ENCODE results near the gene CRYBB3. TPM values are rescaled to one million over a fixed set of nuclear protein-coding genes. Genes with fewer than 3 reads are reported as not detected.

The CRYBB3 gene
- total RNA-seq, 4 donors from 2014 or later, result not detected

DNA sequence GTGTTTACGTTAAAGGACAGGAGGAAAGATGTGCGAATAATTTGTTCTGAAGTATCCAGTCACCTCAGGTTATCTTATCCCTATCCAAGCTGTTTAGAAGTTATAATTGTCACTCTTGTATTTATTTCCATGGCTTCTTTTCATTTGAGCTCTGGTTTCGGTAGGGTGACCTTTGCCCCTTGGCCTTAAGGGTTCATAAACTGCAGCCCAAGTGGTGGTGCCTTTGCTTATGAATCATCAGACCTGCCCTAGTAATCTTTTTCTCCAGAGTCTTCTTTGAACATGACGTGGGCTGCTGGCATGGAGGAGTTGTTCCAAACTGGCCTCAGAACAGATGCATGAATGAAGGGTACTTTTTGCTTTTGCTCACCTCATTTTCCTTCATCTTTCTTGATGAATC is 6.5 kb upstream of the CRYBB3 start:
- Histone ChIP-seq H3K4me3 (no peak overlapping the region), H3K4me1 (no peaks in the 10 kb centered on the region), H3K27me3 (no peaks in the 10 kb centered on the region), H3K27ac (no peak overlapping the region), H3K9me3 (no peaks in the 10 kb centered on the region), H3K36me3 (peaks cover 7 to 100% (median 7%) of the 10 kb centered on the region in 3 donors)
- no peak for DNase-seq
- 43 to 78% methylated on average over 4 of the region's 4 CpGs for WGBS, 2 donors
- intact Hi-C loops (cut with DNase I), result no loop called here
- TF ChIP-seq, protein P1, sequence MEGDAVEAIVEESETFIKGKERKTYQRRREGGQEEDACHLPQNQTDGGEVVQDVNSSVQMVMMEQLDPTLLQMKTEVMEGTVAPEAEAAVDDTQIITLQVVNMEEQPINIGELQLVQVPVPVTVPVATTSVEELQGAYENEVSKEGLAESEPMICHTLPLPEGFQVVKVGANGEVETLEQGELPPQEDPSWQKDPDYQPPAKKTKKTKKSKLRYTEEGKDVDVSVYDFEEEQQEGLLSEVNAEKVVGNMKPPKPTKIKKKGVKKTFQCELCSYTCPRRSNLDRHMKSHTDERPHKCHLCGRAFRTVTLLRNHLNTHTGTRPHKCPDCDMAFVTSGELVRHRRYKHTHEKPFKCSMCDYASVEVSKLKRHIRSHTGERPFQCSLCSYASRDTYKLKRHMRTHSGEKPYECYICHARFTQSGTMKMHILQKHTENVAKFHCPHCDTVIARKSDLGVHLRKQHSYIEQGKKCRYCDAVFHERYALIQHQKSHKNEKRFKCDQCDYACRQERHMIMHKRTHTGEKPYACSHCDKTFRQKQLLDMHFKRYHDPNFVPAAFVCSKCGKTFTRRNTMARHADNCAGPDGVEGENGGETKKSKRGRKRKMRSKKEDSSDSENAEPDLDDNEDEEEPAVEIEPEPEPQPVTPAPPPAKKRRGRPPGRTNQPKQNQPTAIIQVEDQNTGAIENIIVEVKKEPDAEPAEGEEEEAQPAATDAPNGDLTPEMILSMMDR (IDR thresholded peaks at IDR 0.05), result no peak
- TF ChIP-seq POLR2A (IDR thresholded peaks at IDR 0.05), result no peak

DNA sequence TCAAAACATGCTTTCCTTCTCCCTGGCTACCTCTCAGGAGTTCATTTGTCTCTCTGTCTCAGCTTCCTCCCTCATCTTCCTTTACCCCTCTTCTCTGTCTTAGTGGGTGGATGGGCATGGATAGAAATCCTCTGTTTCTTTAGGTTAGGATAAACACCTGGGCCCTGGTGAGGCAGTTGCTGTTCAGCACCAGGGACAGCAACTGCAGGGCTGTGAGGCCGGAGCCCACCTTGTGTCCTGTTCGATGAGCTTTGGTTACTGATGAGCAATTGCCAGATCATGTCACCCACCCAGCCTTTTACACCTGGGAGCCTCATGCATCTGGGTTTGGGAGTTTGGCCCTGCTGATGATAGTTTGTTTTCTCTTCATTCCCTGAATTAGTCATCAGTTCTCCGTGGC is 6.1 kb upstream of the CRYBB3 start:
- no peak for DNase-seq
- intact Hi-C loops (cut with DNase I), result no loop called here
- peaks cover 7 to 100% (median 7%) of the 10 kb centered on the region in 3 donors for H3K36me3 ChIP-seq
- TF ChIP-seq, protein P1 (IDR thresholded peaks at IDR 0.05), result no peak
- TF ChIP-seq POLR2A (IDR thresholded peaks at IDR 0.05), result no peak
- H3K27me3 ChIP-seq, result no peaks in the 10 kb centered on the region
- no peak overlapping the region for H3K4me3 ChIP-seq
- H3K4me1 ChIP-seq, result no peaks in the 10 kb centered on the region
- WGBS, 2 donors, result 20 to 59% methylated on average over 3 of the region's 3 CpGs
- H3K9me3 ChIP-seq, result no peaks in the 10 kb centered on the region
- no peak overlapping the region for H3K27ac ChIP-seq

DNA sequence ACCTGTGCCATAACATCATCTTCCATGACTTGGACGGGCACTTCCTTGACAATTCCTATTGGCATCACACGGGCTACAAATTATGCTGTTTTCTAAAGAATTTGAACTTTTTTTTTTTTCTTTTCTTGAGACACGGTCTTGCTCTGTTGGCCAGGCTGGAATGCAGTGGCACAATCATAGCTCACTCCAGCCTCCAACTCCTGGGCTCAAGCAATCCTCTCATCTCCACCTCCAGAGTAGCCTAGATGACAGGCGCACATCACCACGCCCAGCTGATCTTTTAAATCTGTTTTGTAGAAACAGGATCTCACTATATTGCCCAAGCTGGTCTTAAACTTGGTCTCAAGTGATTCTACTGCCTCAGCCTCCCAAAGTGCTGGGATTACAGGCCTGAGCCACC is 3.3 kb upstream of the CRYBB3 start:
- DNase-seq, result no peak
- no peaks in the 10 kb centered on the region for H3K9me3 ChIP-seq
- 86 to 88% methylated on average over 5 of the region's 5 CpGs for WGBS, 2 donors
- peaks cover 7 to 98% (median 7%) of the 10 kb centered on the region in 3 donors for H3K36me3 ChIP-seq
- no peak overlapping the region for H3K4me3 ChIP-seq
- intact Hi-C loops (cut with DNase I), result no loop called here
- no peak overlapping the region for H3K27ac ChIP-seq
- H3K27me3 ChIP-seq, result no peaks in the 10 kb centered on the region
- H3K4me1 ChIP-seq, result no peaks in the 10 kb centered on the region
- TF ChIP-seq POLR2A (IDR thresholded peaks at IDR 0.05), result no peak
- TF ChIP-seq, protein P1 (IDR thresholded peaks at IDR 0.05), result no peak

DNA sequence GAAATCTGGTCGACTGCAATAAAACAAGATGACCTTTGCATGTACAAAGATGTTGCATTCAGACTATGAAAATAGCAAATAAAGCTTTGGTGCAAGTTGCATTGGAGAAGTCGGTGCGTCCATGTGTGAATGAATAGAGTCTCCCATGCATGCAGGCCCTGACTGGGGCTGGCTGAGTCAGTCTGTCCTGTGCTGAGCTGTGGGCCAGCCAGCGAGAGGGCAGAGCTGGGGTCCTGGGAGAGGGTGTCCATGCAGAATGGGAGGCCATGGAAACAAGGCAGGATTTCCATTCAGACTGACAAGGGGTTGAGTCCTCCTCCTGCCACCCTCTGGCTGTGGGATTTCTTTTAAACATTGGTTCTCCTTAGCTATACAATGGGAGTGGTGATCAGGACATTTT is 2.3 kb upstream of the CRYBB3 start:
- WGBS, 2 donors, result 69 to 90% methylated on average over 4 of the region's 4 CpGs
- DNase-seq, result no peak
- Histone ChIP-seq H3K27ac (no peak overlapping the region), H3K36me3 (peaks cover 2 to 96% (median 7%) of the 10 kb centered on the region in 3 donors), H3K4me1 (no peaks in the 10 kb centered on the region), H3K9me3 (no peaks in the 10 kb centered on the region), H3K4me3 (no peak overlapping the region), H3K27me3 (no peaks in the 10 kb centered on the region)
- TF ChIP-seq, protein P1 (IDR thresholded peaks at IDR 0.05), result no peak
- no peak for TF ChIP-seq POLR2A (IDR thresholded peaks at IDR 0.05)
- intact Hi-C loops (cut with DNase I), result no loop called here

DNA sequence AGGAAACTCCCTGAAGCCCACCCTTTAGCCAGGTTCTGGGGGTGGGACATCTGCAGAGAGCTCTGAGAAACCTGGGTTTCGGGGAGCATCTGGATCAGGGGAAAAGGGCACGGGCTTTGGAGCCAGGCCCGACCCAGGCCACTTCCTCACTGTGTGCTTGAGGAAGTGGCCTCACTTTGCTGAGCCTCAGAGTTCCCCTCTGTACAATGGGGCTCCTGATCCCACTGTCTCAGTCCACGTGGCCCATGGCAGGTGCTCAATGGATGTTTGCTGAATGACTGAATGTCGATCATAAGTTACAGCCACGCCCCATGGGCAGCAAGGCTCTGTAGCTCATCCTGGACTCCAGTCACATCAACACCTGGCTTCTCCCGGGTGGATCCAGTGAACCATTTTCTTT is 1.3 kb downstream of the CRYBB3 start:
- WGBS, 2 donors, result 60 to 80% methylated on average over 2 to 6 of the region's 7 CpGs

More for the DNA sequence above, 1.3 kb downstream of the CRYBB3 start:
- Histone ChIP-seq H3K4me3 (no peak overlapping the region), H3K27me3 (no peaks in the 10 kb centered on the region), H3K9me3 (no peaks in the 10 kb centered on the region), H3K4me1 (no peaks in the 10 kb centered on the region), H3K27ac (no peak overlapping the region), H3K36me3 (peaks cover 0 to 82% (median 3%) of the 10 kb centered on the region in 3 donors)
- TF ChIP-seq POLR2A (IDR thresholded peaks at IDR 0.05), result no peak
- TF ChIP-seq, protein P1 (IDR thresholded peaks at IDR 0.05), result no peak
- intact Hi-C loops (cut with DNase I), result no loop called here
- no peak for DNase-seq
